ENCODE results near the gene TNFRSF14. TPM values are rescaled to one million over a fixed set of nuclear protein-coding genes. Genes with fewer than 3 reads are reported as not detected.

TNFRSF14 gene
- total RNA-seq, 4 donors from 2014 or later = 36.3 to 47.5 (median 46.7) TPM

DNA sequence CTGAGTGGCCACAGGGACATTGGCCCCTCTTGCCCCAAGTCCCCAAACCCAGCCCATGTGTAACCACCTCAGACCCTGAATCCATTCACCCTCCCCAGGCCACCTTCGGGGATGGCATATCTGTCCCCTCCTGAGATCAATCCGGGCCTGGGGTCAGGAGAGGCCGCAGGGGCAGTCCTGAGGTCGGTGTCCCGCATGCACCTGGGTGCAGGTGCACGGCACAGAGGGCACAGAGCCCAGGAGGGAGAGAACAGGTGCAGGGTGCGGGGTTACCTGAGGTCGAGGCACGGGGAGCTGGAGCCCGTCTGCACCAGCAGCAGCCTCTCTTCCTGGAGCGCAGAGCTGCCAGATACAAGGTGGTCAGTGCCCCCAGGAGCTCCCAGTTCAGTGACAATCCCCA, 46.6 kb upstream of the TNFRSF14 start:
- intact Hi-C loops (cut with DNase I) = no loop called here
- no peak for DNase-seq
- Histone ChIP-seq H3K4me3 (replicated peaks in 1 of 3) (no peak overlapping the region), H3K36me3 (peaks cover 57 to 67% of the 10 kb centered on the region in 2 donors), H3K27ac (no peak overlapping the region), H3K9me3 (no peaks in the 10 kb centered on the region), H3K4me1 (no peaks in the 10 kb centered on the region), H3K27me3 (no peaks in the 10 kb centered on the region)
- 100% methylated on average over 1 of the region's 11 CpGs for WGBS, 2 donors
- no peak for TF ChIP-seq POLR2A (IDR thresholded peaks at IDR 0.05)
- TF ChIP-seq, protein P1, sequence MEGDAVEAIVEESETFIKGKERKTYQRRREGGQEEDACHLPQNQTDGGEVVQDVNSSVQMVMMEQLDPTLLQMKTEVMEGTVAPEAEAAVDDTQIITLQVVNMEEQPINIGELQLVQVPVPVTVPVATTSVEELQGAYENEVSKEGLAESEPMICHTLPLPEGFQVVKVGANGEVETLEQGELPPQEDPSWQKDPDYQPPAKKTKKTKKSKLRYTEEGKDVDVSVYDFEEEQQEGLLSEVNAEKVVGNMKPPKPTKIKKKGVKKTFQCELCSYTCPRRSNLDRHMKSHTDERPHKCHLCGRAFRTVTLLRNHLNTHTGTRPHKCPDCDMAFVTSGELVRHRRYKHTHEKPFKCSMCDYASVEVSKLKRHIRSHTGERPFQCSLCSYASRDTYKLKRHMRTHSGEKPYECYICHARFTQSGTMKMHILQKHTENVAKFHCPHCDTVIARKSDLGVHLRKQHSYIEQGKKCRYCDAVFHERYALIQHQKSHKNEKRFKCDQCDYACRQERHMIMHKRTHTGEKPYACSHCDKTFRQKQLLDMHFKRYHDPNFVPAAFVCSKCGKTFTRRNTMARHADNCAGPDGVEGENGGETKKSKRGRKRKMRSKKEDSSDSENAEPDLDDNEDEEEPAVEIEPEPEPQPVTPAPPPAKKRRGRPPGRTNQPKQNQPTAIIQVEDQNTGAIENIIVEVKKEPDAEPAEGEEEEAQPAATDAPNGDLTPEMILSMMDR (IDR thresholded peaks at IDR 0.05) = no peak

DNA sequence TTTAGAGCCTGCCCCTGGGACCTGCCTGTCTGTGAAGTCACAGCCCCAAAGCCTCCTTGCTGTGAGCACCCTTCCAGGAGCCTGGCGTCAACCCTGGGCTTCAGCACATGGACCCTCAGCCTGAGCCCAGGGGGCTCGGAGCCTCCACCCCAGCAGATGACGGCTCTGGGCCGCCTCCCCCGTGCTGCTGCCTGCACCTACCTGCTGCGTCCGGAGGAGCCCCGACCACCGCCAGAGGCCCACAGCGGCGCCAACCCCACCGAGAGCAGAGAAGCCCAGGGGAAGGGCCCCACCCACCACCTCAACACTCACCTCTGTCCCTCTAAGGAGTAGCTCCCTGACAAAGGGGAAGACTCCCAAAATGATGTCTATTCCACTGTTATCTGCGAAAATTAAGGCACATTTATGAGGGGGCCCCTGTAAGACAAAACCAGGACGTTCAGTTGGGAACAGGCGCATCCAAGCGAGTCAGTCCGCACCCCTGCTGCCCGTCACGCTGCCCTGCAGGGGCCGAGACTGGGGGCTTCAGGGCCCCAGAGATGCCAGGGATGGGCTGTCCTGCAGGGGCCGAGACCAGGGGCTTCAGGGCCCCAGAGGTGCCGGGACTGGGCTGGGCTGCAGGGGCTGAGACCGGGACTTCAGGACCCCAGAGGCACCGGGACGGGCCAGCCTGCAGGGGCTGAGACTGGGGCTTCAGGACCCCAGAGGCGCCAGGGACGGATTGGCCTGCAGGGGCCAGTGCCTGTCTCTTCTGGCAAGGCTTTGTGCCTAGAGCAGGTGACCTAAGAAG, 45.6 kb upstream of the TNFRSF14 start:
- TF ChIP-seq, protein P1 (IDR thresholded peaks at IDR 0.05) = no peak
- no peak for TF ChIP-seq POLR2A (IDR thresholded peaks at IDR 0.05)
- H3K36me3 ChIP-seq = peaks cover 66 to 77% of the 10 kb centered on the region in 2 donors
- H3K27ac ChIP-seq = no peak overlapping the region
- H3K27me3 ChIP-seq = no peaks in the 10 kb centered on the region
- DNase-seq = no peak
- no peaks in the 10 kb centered on the region for H3K9me3 ChIP-seq
- WGBS, 2 donors = 92 to 94% methylated on average over 15 to 17 of the region's 27 CpGs
- no peak overlapping the region for H3K4me3 ChIP-seq (replicated peaks in 1 of 3)
- H3K4me1 ChIP-seq = no peaks in the 10 kb centered on the region
- intact Hi-C loops (cut with DNase I) = no loop called here

DNA sequence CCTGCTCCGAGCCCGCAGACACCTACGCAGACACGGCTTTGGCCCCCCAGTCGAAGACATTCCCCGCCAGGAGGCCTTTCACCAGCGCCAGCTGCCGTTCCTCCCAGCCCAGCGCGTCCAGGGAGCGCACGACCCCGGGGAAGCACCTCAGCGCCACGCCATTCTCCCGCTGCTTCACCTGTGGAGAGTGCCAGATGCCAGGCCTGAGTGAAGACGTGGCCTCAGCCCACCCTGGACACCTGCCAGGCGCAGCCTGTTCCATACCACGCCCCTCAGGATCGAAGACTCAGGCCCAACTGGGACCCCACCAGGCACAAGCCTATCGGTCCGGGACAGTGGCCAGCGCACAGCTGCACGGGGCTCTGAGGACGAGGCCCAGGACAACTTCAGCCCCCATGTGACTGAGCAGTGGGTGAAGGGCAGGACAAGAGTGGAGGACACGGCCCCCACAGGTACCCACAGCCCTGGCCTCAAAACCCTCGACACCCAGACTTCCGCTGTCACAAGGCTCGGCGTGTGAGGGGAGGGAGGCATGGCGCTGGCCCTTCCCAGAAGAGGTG, 43.2 kb upstream of the TNFRSF14 start:
- Histone ChIP-seq H3K27me3 (no peaks in the 10 kb centered on the region), H3K4me3 (replicated peaks in 1 of 3) (no peak overlapping the region), H3K9me3 (no peaks in the 10 kb centered on the region), H3K27ac (no peak overlapping the region), H3K36me3 (peaks cover 86 to 98% of the 10 kb centered on the region in 2 donors), H3K4me1 (no peaks in the 10 kb centered on the region)
- no peak for DNase-seq
- intact Hi-C loops (cut with DNase I) = no loop called here
- 96 to 97% methylated on average over 21 to 29 of the region's 31 CpGs for WGBS, 2 donors
- TF ChIP-seq, protein P1 (IDR thresholded peaks at IDR 0.05) = no peak
- TF ChIP-seq POLR2A (IDR thresholded peaks at IDR 0.05) = no peak

DNA sequence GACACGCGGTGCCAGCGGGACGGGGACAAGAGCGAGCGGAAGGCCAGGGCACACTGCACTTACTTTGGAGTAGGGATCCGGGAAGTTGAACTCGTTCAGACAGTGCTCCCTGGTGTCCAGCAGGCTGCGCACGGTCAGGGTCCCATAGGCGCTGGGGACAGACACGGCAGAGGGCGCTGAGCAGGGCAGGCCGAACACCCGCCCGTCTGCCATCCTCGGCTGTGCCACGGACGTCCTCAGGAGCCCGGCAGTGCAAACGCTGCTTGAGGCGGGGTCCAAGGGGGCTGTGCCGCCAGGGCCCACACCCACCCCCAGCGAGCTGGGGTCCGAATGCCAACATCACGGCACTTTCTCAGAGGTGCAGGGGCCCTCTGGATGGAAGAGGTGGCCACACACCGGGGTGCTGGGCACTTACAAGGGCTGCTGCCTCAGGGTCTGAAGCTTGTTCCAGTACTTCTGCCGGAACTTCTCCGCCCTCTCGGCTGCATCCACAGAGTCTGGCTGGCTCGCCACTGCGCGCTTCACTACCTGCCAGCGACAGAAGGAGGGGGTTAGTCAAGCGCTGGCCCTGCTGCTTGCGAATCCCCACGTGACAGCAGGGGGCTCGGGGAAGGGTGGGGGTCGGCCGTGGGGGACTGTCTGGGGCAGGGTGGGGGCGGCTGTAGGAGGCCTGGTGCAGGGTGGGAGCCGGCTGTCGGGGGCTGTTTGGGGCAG, 42.1 kb upstream of the TNFRSF14 start:
- 83 to 95% methylated on average over 11 to 29 of the region's 43 CpGs for WGBS, 2 donors
- TF ChIP-seq, protein P1 (IDR thresholded peaks at IDR 0.05) = no peak
- TF ChIP-seq POLR2A (IDR thresholded peaks at IDR 0.05) = no peak
- intact Hi-C loops (cut with DNase I) = no loop called here
- no peaks in the 10 kb centered on the region for H3K9me3 ChIP-seq
- no peaks in the 10 kb centered on the region for H3K27me3 ChIP-seq
- H3K4me1 ChIP-seq = no peaks in the 10 kb centered on the region
- no peak for DNase-seq
- H3K27ac ChIP-seq = no peak overlapping the region
- peaks cover 93 to 98% of the 10 kb centered on the region in 2 donors for H3K36me3 ChIP-seq
- no peak overlapping the region for H3K4me3 ChIP-seq (replicated peaks in 1 of 3)
